IPS DF 4.7 (cell line): Measurements from ENCODE around the gene CCDC15.

Source experiments
- DNase-seq: peaks from one replicate; pipeline ENCODE4 v3.0.0-alpha.2; 2013; ENCODE audit warnings: low spot score; ENCODE audit errors: extremely low read depth

CCDC15 gene

GRCh38 chr11:124953753-124954589 is at the start of gene CCDC15:
Gene CCDC15 (plus strand): TSS chr11:124954202. CDS start chr11:124954733, 531 bp downstream.
- peak; percentile 92 for DNase-seq

GRCh38 chr11:124915541-124916369 is 38.2 kb upstream of the CCDC15 start:
- DNase-seq, result no peak

- DNase-seq, result no peak
Observed at GRCh38 chr11:124916370-124916710, 37.7 kb upstream of the CCDC15 start.

- no peak for DNase-seq
Observed at GRCh38 chr11:124917115-124917637, 36.8 kb upstream of the CCDC15 start.

GRCh38 chr11:124918950-124919349 is 35.1 kb upstream of the CCDC15 start, which contains the start of gene HEPN1:
Gene HEPN1 (plus strand): TSS chr11:124919250.
- DNase-seq, result no peak

- no peak for DNase-seq
Observed at GRCh38 chr11:124919898-124920297, 34.1 kb upstream of the CCDC15 start.

GRCh38 chr11:124920356-124920755 is 33.6 kb upstream of the CCDC15 start:
- DNase-seq, result no peak

GRCh38 chr11:124920870-124921609 is 33.0 kb upstream of the CCDC15 start:
- peak; percentile 38 for DNase-seq

- DNase-seq, result no peak
Observed at GRCh38 chr11:124922831-124923230, 31.2 kb upstream of the CCDC15 start.

- no peak for DNase-seq
Observed at GRCh38 chr11:124923296-124923695, 30.7 kb upstream of the CCDC15 start.

GRCh38 chr11:124928942-124929665 is 24.9 kb upstream of the CCDC15 start:
- no peak for DNase-seq

GRCh38 chr11:124930799-124931198 is 23.2 kb upstream of the CCDC15 start:
- no peak for DNase-seq

- DNase-seq, result no peak
Observed at GRCh38 chr11:124934862-124935547, 19.0 kb upstream of the CCDC15 start.

- no peak for DNase-seq
Observed at GRCh38 chr11:124935548-124936514, 18.2 kb upstream of the CCDC15 start, which contains the start of gene HEPACAM. Gene HEPACAM (minus strand): TSS chr11:124936047. CDS start chr11:124936006, 41 bp downstream.

- DNase-seq, result no peak
Observed at GRCh38 chr11:124937336-124937935, 16.6 kb upstream of the CCDC15 start.

GRCh38 chr11:124938206-124938765 is 15.7 kb upstream of the CCDC15 start:
- DNase-seq, result no peak

- no peak for DNase-seq
Observed at GRCh38 chr11:124938970-124939369, 15.0 kb upstream of the CCDC15 start.

GRCh38 chr11:124941703-124942102 is 12.3 kb upstream of the CCDC15 start:
- DNase-seq, result no peak
